Measurements from ENCODE around the gene PRKCA.

The PRKCA gene

GRCh38 chr17:66557886-66558285 is 255.5 kb downstream of the PRKCA start:
- no peak for DNase-seq

- DNase-seq: no peak
These were observed 258.3 kb downstream of the PRKCA start for GRCh38 chr17:66560691-66561090.

GRCh38 chr17:66562119-66562518 is 259.7 kb downstream of the PRKCA start:
- DNase-seq: no peak

GRCh38 chr17:66564992-66565465 is 262.6 kb downstream of the PRKCA start:
- no peak for DNase-seq

DNA sequence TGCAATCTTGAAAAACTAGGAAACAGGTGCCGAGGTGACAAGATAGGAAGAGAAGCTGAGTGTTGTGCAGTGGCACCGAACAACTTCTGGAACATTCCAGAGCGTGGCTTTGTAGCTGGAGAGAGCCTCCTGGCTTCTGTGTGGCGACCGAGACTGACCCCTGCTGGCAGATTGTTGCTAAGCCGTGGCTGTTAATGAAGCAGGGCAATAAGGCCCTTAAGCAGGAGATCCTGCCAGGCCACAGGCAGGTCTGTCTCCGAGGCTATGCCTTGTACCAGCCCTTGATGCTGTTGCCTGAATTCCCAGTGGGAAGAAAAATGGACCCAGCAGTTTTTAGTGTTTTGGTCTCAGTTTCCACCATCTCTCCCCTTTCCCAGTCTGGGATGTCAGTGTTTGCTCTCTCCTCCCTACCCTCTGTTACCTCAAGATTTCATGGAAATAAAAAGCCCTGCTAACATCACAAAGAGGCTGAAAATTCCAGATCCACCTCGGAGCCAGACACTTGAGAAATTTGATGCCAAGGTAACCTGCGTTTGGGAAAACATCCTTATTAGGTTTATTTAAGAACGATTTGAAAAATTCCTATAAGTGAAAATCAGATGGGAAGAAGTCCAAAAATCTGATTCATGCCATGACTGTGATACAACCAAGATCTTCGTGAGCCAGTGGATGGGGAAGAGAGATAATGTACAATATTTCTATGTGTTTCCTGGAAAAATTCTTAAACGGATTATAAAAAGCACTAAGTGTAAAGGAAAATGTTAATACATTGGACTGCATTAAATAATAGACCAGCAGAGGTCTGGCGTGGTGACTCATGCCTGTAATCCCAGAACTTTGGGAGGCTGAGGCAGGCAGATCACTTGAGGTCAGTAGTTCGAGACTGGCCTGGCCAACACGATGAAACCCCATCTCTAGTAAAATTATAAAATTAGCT is 265.1 kb downstream of the PRKCA start:
- no peak for DNase-seq

DNA sequence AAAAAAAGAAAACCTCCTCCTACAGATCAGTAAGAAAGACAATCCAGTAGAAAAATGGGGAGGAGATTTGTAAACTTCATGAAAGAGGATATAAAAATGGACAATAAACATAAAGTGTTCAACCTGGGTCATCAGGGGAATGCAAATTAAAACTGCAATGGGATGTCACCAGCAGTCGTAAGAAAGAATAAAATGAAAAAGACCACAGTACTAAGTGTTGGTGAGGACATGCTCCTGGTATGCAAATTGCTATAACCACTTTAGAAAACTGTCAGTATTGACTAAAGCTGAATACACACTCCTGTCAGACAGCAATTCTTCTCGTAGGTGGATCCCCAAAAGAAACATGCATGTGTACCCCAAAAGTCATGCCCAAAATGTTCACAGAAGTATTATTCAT is 267.2 kb downstream of the PRKCA start:
- no peak for DNase-seq

GRCh38 chr17:66570447-66571195 is 268.2 kb downstream of the PRKCA start:
- no peak for DNase-seq

DNA sequence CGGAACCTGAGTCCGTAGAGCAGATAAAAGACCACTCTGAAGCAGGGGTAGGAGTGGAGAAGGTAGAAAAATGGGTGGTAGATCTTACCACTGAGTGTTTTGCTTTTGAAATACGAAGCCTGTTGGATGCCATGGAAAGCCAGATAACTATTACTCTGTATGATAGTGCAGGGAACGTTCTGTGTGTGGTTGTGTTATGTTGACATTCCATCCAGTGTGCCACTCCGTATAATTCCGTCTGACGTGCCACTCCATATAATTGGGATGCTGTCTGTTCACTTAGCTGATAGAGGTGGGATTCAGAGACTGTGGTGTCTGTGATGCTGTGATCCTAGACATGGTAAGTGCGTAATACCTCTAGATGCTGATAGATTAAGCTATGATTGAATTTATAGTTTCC is 269.3 kb downstream of the PRKCA start:
- no peak for DNase-seq

DNA sequence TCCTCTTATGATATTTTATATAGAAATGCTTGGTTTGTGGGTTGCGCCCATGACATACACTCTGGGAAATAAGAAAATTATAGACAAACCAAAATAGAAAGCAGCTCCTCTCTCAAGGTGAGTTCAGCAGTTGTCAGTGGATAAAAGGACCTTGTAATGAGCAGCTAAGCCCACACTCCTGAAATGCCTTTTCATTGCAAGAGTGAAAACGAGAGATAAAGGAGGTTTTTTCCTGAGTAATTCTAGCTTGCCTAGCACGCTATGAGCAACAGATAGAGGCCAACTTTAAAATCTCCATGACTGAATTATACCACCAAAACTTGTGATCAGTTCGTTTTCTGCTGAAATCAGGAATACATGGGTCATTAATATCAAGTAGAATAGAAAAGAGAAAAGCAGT is 270.7 kb downstream of the PRKCA start:
- DNase-seq: no peak

- no peak for DNase-seq
These were observed 271.7 kb downstream of the PRKCA start for GRCh38 chr17:66574123-66574522.

DNA sequence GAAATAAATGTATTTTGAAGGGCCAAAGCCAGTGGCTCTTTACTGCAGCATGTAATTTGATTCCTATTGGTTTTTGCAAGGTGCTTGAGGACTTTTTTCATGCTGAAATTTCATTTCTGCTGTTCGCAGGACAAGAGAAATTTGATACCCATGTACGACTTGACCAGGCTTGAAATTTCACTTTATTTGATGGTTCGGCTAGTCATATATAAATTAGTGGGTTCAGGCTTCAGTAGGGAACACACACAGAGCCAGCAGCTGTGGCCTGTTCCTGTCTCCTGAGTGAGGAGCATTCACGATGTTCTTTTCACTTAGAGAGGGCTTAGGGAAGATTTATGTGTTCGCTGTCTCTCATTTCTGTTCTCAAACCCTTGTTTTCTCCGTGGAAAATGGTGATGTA is 274.1 kb downstream of the PRKCA start:
- no peak for DNase-seq

GRCh38 chr17:66577041-66577440 is 274.6 kb downstream of the PRKCA start:
- DNase-seq: no peak

DNA sequence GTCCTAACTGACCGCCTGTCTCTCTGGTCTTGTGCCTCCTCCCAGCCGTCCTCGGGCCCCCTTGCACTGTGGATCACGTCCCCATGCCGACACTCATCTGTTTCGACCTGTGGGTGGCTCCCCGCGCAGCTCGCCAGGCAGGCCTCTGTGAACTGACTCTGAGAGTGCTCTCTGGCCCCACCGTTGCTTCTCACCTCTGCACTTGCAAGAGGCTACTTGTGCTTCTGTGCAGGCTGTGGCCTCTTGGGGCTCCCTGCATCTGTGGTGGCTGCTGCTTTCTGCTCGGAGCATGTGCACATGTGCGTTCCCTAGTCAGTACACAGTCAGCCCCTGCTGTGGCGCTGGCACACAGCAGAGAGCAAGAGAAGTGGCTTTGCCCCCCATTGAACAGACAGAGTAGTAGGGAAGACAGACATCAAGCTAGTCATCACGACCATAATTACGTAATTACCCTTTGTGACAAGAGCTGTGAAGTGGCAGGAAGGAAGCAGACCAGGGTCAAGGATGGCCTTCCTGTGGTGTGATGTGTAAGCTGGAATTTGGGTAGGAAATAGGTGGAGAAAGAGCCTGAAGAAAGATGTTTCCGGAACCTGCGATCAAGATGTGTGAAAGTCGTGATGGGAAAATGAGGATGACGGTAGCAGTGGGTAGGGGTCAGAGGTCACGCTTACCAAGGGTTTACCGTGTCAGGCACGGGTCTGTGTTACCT is 276.5 kb downstream of the PRKCA start:
- DNase-seq: no peak

GRCh38 chr17:66579556-66579955 is 277.1 kb downstream of the PRKCA start:
- no peak for DNase-seq

DNA sequence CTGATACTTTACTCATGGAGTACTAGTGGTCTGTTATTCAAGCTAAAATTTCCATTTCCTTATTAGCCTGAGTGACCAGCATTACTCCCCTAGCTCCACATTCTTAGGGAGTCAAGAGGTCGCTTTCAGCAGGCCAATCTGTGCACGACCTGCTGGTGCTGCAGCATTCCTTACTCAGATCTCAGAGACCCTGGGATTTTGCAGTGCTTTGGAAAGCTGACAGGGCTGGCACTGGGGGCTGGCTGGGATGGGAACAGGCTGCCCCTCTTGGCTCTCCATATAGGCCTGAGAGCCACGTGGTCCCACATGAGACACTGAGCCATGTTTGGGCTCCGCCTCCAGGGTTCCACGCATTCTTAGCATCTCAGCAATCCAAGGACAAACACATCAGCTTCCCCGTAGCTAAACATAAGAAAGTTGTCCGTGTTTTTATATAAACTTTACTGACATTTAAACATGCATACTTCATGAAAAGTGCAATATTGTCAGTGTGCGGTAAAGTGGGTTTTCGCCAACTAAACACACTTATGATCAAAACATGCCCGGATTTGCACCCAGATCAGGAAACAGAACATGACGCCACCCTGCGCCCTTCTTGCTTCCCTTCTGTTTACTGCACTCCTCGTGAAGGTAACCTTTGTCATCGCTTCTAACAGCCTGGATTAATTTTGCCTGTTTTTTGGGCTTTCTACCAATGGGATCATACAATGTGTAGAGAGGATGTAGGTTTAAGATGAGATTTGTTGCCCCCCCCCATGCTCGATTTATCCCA is 278.0 kb downstream of the PRKCA start:
- no peak for DNase-seq

- DNase-seq: no peak
These were observed 278.6 kb downstream of the PRKCA start for GRCh38 chr17:66580956-66581391.

GRCh38 chr17:66582373-66583111 is 280.1 kb downstream of the PRKCA start:
- no peak for DNase-seq

GRCh38 chr17:66583112-66583748 is 280.8 kb downstream of the PRKCA start:
- no peak for DNase-seq

- DNase-seq: no peak
These were observed 282.5 kb downstream of the PRKCA start for GRCh38 chr17:66584927-66585326.

DNA sequence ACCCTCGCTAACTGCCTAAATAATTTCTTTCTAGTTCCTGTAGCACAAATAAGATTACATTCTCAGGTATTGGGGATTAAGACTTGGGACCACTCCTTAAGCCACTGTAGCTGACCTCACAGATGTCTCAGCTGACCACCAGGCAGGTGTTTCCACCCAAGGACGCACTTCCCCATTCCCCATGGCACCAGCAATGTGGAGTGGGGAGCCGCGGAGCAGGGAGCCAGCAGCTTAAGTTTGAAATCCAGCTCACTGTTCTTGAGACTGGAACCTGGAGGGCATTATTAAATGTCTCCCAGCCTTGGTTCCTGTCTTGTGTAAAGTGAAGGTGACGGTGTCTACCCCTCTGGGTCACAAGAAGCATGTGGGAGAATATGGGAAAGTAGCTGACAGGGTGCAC is 283.1 kb downstream of the PRKCA start:
- no peak for DNase-seq

GRCh38 chr17:66589892-66590291 is 287.5 kb downstream of the PRKCA start:
- DNase-seq: no peak
